T-helper 1 cell treated with Interleukin-12 subunit alpha and Interleukin-12 subunit beta and Interleukin-4 antibody, amounts not matched to agents 30 ng/mL and 1 ng/mL, for 36 hours (primary cell): Measurements from ENCODE around the gene FLAD1. TPM values are rescaled to one million over a fixed set of nuclear protein-coding genes. Genes with fewer than 3 reads are reported as not detected.

Source experiments
- intact Hi-C: fragments of 100-400 bp; cut with micrococcal nuclease; formaldehyde crosslinking; loops from one replicate; pipeline ENCODE4 v1.15.1; 2024
- total RNA-seq: library from RNA; stranded (reverse); gene quantifications from 2 replicates; pipeline ENCODE4 v1.2.3, GENCODE V29; 2022

FLAD1 gene
- total RNA-seq, 1 donor from 2014 or later = 55.8 TPM

DNA sequence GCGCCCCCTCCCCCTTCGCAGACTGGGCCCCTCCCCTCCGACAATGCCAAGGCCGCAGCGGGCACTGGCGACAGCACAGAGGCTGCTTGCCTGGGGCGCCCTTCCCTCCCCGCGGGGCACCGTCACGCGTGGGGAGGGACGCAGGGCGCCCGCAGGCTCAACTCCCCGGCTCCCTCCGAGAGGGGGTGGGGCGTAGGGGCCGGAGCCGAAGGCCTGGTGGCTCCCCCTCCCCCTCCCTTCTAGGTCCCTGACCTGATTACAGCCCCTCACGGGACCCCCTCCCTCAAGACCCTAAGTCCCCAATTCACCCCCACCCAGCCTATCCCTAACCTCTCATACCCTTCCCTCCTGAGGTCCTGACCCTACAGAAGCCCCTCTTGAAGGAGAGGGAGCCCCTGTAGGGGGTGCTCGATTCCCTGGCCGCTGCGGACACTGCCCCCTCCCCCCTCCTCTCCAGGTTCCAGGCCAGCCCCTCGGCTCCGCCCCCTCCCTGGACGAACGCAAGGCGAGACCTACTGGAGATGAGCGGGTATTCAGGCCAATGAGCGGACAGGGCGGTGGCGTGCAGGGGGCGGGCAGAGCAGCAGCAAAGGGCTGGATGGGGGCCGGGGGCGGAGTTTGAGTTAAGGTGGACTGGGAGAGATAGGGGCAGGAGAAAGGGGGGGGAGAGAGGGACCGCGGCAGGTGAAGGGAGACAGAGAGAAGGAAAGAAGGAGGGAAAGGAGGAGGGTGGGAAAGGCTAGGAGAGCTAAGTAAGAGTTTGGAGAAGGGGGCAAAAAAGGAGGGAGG lies 18.7 kb downstream of the FLAD1 start:
- intact Hi-C loops = loop anchor here (1.0 to 5.0 kb wide), 12 partner anchors 8 to 780 kb away; partner anchors contain the start of genes ADAM15, ADAR, CKS1B and EFNA4

DNA sequence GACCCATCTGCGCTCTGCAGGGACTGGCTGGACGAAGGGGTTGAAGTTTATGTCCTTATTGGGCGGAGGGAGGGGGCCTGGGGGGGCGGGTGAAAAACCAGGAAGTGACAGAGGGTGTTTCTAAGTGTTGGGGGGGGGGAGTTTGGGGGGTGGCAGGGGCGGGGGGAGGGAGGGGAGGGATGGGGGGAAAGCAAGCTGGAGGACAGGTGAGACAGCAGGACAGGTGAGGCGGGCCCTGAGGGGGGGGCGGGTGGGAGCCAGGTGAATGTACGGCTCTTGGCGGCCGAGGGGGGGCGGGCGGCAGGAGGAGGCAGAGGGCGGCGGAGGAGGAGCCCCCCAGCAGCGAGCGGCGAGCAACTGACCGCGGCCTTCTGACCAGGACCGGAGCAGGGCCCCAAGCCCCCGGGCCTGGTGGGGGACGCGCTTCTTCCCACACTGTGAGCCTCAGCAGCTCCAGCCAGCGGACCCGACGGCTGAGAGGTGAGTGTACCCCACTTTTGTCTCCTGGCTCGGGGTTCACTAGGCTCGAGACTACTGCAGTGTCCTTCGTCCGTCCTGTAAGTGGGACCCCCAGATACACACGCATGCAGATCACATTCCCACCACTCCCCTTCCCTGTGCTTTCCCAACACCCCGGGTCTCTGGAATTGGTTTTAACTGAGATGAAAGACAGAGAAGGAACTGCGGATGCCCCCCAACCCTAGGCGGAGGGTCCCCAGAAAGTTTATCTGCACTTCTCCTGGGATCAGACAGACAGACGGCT lies 19.5 kb downstream of the FLAD1 start, which contains the start of gene ZBTB7B:
Gene ZBTB7B (plus strand): TSS at position 339 of the 763 bp plus-strand sequence. CDS start 11,859 bp downstream, outside the sequence.
- intact Hi-C loops = loop anchor here (1.0 to 5.0 kb wide), 8 partner anchors 8 to 780 kb away; partner anchors contain the start of genes ADAM15, ADAR, CKS1B and KRTCAP2

GRCh38 chr1:155003227-155003765 lies 20.2 kb downstream of the FLAD1 start:
- intact Hi-C loops = loop anchor here (2.0 to 5.0 kb wide), 3 partner anchors 169 to 781 kb away; partner anchors contain the start of genes ADAR, KRTCAP2, TRIM46 and UBAP2L

DNA sequence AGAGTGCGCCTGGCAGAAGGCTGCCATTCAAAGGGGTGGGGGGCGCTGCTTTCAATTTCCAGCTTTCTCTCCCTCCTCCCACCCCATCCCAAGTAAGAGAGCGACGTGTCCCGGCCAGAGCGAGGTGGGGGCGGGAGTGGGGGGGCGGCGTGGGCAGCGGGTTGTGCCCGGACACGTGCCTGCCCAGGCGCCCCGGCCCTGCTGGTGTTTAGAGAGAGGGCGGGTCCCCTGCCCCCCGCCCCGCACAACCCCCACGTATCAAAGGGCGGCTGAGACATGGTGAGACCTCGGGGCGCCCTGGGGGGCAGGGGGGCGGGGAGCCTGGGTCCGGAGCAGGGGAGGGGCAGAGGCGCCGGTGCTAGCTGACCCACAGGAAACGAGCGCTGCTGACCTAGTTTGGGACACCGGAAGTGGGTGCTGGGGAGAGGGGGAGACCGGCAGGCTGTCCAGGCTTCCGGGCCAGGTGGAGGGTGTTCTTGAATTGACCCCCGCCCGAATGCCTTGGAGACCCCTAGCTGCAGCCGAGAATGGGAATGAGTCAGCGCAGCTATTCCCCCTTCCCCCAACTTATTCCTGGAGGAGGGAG lies 20.7 kb downstream of the FLAD1 start:
- intact Hi-C loops = loop anchor here (2.0 to 5.0 kb wide), 3 partner anchors 168 to 782 kb away; partner anchors contain the start of genes ADAR, KRTCAP2, TRIM46 and UBAP2L

- intact Hi-C loops = loop anchor here (5.0 kb wide), 3 partner anchors 168 to 782 kb away; partner anchors contain the start of genes KRTCAP2, TRIM46 and UBAP2L
These were observed 21.4 kb downstream of the FLAD1 start for GRCh38 chr1:155004352-155005075.

GRCh38 chr1:155005076-155006011 lies 22.2 kb downstream of the FLAD1 start:
- intact Hi-C loops = loop anchor here (1.0 to 5.0 kb wide), 4 partner anchors 12 to 187 kb away; partner anchors contain the start of genes FLAD1 and PMVK

DNA sequence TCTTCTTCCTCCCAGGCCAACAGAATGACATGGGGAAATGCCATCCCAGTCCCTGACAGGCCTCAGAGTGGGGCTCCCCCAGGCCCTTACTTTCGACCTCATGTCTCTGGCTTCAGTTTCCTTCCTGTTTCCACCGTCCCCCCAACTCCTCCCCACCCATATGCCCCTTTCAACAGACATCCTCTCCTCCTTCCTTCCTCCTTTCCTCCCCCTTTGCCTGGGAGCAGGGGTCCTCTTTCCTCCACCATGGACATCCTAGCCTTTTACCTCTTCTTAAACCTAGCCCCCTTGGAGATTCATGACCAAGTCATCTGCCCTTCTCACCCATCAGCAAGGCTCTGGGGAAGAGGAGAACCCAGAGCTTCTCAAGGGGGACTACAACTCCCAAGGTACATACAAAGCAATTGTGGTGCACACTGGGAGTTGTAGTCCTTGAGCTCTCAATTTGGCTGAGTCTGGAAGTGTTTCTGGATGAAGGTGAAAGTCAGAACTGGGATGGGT lies 23.5 kb downstream of the FLAD1 start:
- intact Hi-C loops = loop anchor here (1.0 to 5.0 kb wide), 5 partner anchors 11 to 186 kb away; partner anchors contain the start of genes DPM3, FLAD1 and PMVK

DNA sequence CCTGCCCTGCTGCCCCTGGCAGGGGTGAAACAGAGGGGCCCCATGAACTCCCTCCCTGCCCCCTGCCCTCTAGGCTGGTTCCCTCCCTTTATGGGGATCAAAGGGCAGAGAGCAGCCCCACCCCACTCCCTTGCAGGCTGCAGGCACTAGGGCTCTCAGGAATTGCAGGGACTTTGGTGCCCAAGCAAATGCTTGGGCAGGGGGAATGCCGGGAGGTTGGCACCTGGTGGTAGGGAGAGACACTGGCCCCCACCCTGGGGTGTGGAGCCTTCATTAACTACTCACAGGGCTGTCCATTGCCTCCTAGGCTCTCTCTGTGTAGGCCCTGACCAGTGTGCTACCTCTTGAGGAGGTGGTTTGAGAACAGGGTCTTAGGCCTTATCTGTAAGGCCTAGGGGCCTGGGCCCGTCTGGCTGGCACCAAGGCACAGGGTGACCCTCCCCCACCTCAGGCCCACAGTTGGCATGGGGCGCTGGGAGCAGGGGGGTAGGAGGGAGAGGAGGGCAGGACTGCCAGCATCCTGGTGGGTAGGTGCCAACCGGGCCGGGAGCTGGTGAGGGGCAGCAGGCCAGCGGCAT lies 24.2 kb downstream of the FLAD1 start:
- intact Hi-C loops = loop anchor here (1.0 to 5.0 kb wide), 3 partner anchors 71 to 185 kb away; partner anchors contain the start of genes DPM3 and PMVK

DNA sequence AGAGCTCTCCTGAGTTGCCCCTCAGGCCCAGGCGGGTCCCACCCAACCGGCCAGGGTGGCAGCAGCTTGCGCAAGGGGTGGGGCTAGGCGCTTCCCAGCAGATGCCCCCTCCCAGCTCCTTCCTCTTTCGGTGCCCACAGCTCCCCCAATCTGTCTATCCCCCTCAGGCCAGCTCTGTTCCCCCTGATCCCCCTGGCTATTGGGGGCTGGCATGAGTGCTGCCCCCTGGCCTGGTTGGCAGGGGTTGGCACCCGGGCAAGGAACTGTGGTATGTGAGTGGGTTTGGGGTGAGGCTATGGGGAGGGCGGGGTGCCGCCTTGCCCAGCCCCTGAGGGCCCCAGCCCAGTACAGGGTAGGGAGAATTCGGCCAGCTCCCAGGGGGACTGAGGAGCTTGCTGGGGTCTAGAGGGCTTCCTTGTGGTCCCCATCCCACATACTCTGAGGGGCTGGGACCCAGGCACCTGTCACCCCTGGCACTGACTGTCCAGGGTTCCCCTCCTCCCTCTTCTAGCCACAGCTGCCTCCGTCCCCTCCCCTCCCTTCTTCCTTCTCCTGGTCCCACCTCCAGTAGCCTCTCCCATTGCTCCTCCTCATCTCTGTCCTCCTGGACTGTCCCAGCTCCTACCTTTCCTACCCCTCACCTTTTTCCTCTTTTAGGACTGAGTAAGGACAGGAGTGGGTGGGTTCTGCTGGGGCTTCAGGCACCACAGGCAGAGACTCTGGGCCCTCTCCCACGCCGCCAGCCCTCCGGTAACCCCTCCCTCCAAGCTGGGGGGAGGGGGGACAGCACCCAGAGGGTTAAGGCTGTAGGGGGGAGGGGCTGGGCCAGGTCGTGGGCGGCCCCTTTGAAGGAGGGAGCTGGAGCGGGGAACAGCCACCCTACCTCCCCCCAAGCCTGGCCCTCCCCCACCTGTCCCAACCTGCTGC lies 25.1 kb downstream of the FLAD1 start:
- intact Hi-C loops = loop anchor here (5.0 kb wide), 1 partner anchor 184 kb away; no protein-coding TSS in a partner anchor

- intact Hi-C loops = loop anchor here (5.0 kb wide), 1 partner anchor 183 kb away; no protein-coding TSS in a partner anchor
These were observed 26.1 kb downstream of the FLAD1 start for GRCh38 chr1:155009221-155009711.

- intact Hi-C loops = loop anchor here (1.0 to 5.0 kb wide), 2 partner anchors 7 to 183 kb away; partner anchors contain the start of gene ZBTB7B
These were observed 26.6 kb downstream of the FLAD1 start for GRCh38 chr1:155009742-155010141.

DNA sequence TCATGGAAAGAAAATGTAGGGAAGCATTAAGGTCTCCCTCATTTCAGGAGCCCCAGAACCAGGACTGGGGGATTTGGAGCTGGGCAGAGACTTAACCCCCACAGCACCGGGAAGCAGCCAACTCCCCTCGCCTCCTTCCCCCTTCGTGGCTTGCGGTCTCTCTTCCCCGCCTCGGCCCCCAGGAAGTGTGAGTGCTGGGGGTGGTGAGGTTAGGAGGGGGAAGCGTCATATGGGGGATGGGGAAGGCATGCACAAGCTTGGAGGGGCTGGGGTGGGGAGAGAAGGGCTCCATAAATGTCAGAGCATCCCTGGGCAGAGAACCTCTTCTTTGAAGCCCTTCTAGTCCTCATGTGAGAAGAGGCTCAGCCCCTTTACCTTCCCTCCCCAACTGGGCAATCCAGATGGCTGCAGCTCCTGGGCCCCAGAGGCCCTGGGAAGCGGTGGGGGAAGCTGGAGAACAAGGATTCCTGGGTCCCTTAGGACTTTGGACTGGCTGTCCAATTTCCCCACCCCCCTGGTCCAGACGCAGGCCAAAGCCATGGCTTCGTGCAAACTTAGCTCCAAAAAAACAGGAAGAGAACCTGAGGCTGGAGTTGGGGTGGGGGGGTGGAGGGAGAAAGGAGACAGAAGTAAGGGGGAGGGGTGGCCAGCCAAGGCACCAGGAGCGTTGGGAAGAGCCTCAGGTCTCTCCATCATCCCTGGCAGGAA lies 27.2 kb downstream of the FLAD1 start:
- intact Hi-C loops = loop anchor here (1.0 kb wide), 1 partner anchor 8 kb away; the partner anchor contains the start of gene ZBTB7B

DNA sequence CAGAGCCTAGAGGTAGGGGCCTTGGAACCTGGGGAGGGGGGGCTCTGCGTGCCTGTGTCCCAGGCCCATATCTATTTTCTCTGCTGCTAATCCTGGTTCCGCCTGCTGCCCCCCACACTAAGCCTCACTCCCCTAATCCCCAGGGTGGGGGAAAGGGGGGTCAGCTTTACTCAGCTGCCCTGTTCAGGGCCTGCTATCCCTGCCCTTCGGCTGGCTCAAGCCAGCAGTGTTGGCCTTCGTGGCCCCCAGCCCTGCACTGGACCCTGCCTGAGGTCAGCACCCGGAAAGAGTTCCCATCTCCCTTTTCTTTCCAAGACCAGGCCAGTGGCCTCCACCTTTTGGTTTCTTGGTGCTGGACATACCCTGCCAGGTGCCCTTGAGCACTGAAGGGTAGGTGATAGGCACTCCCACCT lies 27.9 kb downstream of the FLAD1 start:
- intact Hi-C loops = no loop called here

GRCh38 chr1:155011437-155012025 lies 28.4 kb downstream of the FLAD1 start:
- intact Hi-C loops = loop anchor here (2.0 kb wide), 1 partner anchor 39 kb away; the partner anchor contains the start of gene ADAM15

GRCh38 chr1:155012026-155012546 lies 28.9 kb downstream of the FLAD1 start:
- intact Hi-C loops = loop anchor here (2.0 kb wide), 1 partner anchor 39 kb away; the partner anchor contains the start of gene ADAM15
